Activated naive CD8-positive, alpha-beta T cell treated with anti-CD3 and anti-CD28 coated beads for 36 hours (primary cell): ENCODE measurements around the gene HPCA. TPM values are rescaled to one million over a fixed set of nuclear protein-coding genes. Genes with fewer than 3 reads are reported as not detected.

Source experiments
- DNase-seq: peaks from one replicate; pipeline ENCODE4 v3.0.0; 2021
- H3K27ac Mint-ChIP-seq: one replicate; pipeline ENCODE4 v1.8.0; 2022; ENCODE audit warnings: mild to moderate bottlenecking, moderate library complexity, mixed read lengths
- H3K27me3 Mint-ChIP-seq: one replicate; pipeline ENCODE4 v1.8.0; 2022; ENCODE audit warnings: mild to moderate bottlenecking, mixed read lengths
- H3K36me3 Mint-ChIP-seq: one replicate; pipeline ENCODE4 v1.8.0; 2021; ENCODE audit warnings: mild to moderate bottlenecking, mixed read lengths
- H3K4me1 Mint-ChIP-seq: one replicate; pipeline ENCODE4 v1.8.0; 2021; ENCODE audit warnings: mixed read lengths
- H3K4me3 Mint-ChIP-seq: one replicate; pipeline ENCODE4 v1.8.0; 2022; ENCODE audit warnings: mild to moderate bottlenecking, moderate library complexity, mixed read lengths
- H3K9me3 Mint-ChIP-seq: one replicate; pipeline ENCODE4 v1.8.0; 2022; ENCODE audit warnings: mixed read lengths
- total RNA-seq, 2 experiments: library from RNA; stranded (reverse); gene quantifications; one replicate each; pipeline ENCODE4 v1.2.3, GENCODE V29; 2021

Gene HPCA
- total RNA-seq, 2 experiments from 2014 or later, result 0.29 TPM; not detected in 1

- Mint-ChIP-seq H3K36me3 (no peaks in the 10 kb centered on the region), H3K9me3 (no peaks in the 10 kb centered on the region), H3K4me3 (peak overlapping the region; percentile 12), H3K27ac (no peak overlapping the region), H3K27me3 (peaks cover 58% of the 10 kb centered on the region), H3K4me1 (peaks cover 3% of the 10 kb centered on the region)
- peak; percentile 78 for DNase-seq
These were observed 6.3 kb downstream of the HPCA start for GRCh38 chr1:32892368-32893197.

DNA sequence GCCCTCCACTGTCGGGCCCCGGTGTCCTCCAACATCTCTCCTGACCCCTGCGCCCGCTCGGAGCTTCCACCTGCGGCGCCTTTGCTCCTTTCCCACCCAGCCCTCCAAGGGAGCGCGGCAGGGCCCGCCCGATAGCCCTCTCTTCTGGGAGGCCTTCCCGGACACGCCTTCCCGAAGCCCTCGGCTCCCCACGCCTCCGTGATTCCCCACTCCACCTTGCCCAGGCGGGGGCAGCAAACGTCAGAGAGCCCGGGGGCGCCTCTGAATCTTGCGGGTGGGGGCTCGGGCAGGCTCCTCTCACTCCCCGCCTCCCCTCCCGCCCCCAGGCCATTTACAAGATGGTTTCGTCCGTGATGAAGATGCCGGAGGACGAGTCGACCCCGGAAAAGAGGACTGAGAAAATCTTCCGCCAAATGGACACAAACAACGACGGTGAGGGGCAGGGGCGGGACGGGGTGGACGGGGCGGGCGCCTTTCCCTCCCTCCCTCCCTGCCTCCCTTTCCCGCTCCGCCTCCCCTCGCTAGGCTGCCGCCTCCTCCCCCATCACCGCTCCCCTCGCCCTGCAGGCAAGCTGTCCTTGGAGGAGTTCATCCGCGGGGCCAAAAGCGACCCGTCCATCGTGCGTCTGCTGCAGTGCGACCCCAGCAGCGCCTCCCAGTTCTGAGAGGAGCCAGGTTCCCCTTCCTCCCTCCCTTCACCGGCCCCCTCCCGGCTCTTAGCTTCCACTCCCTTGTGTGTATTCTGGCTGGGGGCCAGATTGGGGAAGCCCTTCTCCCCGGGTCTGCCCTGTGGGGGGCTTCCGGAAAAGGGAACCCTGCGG, 7.1 kb downstream of the HPCA start:
- no peak overlapping the region for H3K27ac Mint-ChIP-seq
- peak overlapping the region; percentile 56 for H3K4me3 Mint-ChIP-seq
- H3K36me3 Mint-ChIP-seq, result no peaks in the 10 kb centered on the region
- peaks cover 3% of the 10 kb centered on the region for H3K4me1 Mint-ChIP-seq
- H3K27me3 Mint-ChIP-seq, result peaks cover 50% of the 10 kb centered on the region
- H3K9me3 Mint-ChIP-seq, result no peaks in the 10 kb centered on the region
- no peak for DNase-seq

DNA sequence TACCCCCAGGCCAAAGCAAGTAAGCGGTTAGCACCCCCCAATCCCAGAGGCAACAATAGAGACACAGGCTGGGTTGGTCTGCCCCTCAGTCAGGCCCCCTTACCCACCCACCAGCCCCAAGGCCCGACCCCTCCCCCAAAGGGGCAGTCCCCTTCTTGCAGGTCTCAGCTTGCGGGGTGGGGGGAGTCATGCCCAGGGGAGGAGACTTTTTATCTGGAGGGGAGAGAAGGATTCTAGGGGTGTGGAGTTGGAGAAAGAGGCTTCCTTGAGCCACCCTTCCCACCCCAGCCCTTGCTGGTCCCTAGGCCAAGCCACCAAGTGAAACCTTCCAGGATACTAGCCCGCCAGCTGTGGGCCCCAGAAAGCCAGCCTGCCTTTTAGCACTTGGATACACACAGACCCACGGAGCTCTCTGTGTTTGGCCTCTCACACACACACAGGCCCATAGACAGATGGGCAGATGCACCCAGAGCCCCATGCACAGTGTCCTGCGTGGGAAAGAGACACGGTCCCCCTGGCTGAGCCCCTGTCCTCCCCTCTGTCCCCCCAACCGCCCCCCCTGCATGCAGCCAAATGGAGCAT, 7.8 kb downstream of the HPCA start:
- Mint-ChIP-seq H3K27ac (no peak overlapping the region), H3K27me3 (peaks cover 45% of the 10 kb centered on the region), H3K4me1 (peaks cover 3% of the 10 kb centered on the region), H3K9me3 (no peaks in the 10 kb centered on the region), H3K36me3 (no peaks in the 10 kb centered on the region), H3K4me3 (peak overlapping the region; percentile 56)
- no peak for DNase-seq

GRCh38 chr1:32894681-32895080, 8.4 kb downstream of the HPCA start:
- no peak overlapping the region for H3K4me3 Mint-ChIP-seq
- H3K27ac Mint-ChIP-seq, result no peak overlapping the region
- H3K36me3 Mint-ChIP-seq, result no peaks in the 10 kb centered on the region
- no peaks in the 10 kb centered on the region for H3K9me3 Mint-ChIP-seq
- DNase-seq, result no peak
- peaks cover 3% of the 10 kb centered on the region for H3K4me1 Mint-ChIP-seq
- H3K27me3 Mint-ChIP-seq, result peaks cover 45% of the 10 kb centered on the region

GRCh38 chr1:32895325-32896215, 9.3 kb downstream of the HPCA start:
- H3K27me3 Mint-ChIP-seq, result peaks cover 50% of the 10 kb centered on the region
- H3K27ac Mint-ChIP-seq, result no peak overlapping the region
- peaks cover 3% of the 10 kb centered on the region for H3K4me1 Mint-ChIP-seq
- H3K36me3 Mint-ChIP-seq, result no peaks in the 10 kb centered on the region
- H3K9me3 Mint-ChIP-seq, result no peaks in the 10 kb centered on the region
- DNase-seq, result no peak
- H3K4me3 Mint-ChIP-seq, result no peak overlapping the region

GRCh38 chr1:32896451-32896850, 10.2 kb downstream of the HPCA start:
- Mint-ChIP-seq H3K9me3 (no peaks in the 10 kb centered on the region), H3K27me3 (peaks cover 46% of the 10 kb centered on the region), H3K4me3 (no peak overlapping the region), H3K36me3 (no peaks in the 10 kb centered on the region), H3K4me1 (peaks cover 3% of the 10 kb centered on the region), H3K27ac (no peak overlapping the region)
- no peak for DNase-seq

GRCh38 chr1:32897082-32898049, 11.1 kb downstream of the HPCA start:
- DNase-seq, result no peak
- Mint-ChIP-seq H3K27me3 (peaks cover 46% of the 10 kb centered on the region), H3K4me3 (no peak overlapping the region), H3K9me3 (no peaks in the 10 kb centered on the region), H3K27ac (no peak overlapping the region), H3K36me3 (no peaks in the 10 kb centered on the region), H3K4me1 (peaks cover 5% of the 10 kb centered on the region)

GRCh38 chr1:32898056-32898455, 11.8 kb downstream of the HPCA start:
- Mint-ChIP-seq H3K9me3 (no peaks in the 10 kb centered on the region), H3K4me1 (peaks cover 5% of the 10 kb centered on the region), H3K27me3 (peaks cover 48% of the 10 kb centered on the region), H3K27ac (no peak overlapping the region), H3K4me3 (no peak overlapping the region), H3K36me3 (no peaks in the 10 kb centered on the region)
- DNase-seq, result no peak

DNA sequence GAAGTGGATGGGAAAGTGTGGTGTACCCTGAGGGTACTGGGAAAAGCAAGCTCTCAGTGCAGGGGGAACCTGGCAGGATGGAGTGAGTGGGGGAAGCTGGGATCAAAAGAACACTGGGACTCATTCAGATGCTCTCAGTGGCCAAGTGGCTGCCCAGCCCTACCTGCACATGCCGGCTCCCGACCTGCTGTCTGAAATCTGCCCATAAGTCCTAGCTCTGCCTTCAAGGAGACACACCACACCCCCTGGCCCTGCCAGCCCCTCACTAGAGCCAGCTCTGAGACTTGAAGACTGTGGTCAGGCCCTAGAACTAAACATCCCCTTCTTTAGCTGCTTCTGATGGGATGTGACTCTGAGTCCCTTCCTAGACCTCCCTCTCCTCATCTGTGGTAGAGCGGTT, 12.7 kb downstream of the HPCA start:
- no peak for DNase-seq
- H3K27ac Mint-ChIP-seq, result no peak overlapping the region
- no peaks in the 10 kb centered on the region for H3K9me3 Mint-ChIP-seq
- H3K36me3 Mint-ChIP-seq, result no peaks in the 10 kb centered on the region
- peaks cover 39% of the 10 kb centered on the region for H3K27me3 Mint-ChIP-seq
- peaks cover 2% of the 10 kb centered on the region for H3K4me1 Mint-ChIP-seq
- no peak overlapping the region for H3K4me3 Mint-ChIP-seq

DNA sequence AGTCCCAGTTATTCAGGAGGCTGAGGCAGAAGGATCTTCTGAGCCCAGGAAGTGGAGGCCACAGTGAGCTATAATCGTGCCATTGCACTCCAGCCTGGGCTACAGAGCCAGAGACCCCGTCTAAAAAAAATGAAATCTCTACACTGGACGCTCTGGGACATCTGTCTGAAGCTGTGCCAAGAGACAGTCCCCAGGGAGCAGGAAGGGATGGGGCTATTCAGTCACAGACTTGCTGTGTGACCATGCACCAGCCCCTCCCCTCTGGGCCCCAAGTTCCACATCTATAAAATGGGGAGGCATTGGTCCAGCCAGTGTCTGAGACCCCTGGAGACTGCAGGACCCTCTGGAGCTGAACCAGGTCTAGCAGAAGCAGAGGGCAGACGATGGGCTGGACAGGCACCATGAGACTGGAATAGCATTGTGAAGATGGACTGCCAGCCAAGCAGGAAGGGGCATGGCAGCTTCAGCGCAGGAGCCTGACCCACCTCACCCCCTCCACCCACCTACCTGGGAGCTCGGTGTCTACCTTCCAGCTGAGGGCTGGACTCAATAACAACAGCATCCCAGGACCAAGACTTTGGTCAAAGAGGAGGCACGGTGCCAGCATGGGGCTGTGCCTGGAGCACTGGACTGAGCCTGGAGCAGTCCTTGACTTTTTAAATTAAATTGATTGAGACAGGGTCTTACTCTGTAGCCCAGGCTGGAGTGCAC, 13.4 kb downstream of the HPCA start:
- Mint-ChIP-seq H3K4me1 (peaks cover 2% of the 10 kb centered on the region), H3K27me3 (peaks cover 38% of the 10 kb centered on the region)

GRCh38 chr1:32900371-32900955, 14.2 kb downstream of the HPCA start:
- DNase-seq, result no peak
- Mint-ChIP-seq H3K9me3 (no peaks in the 10 kb centered on the region), H3K4me1 (peaks cover 2% of the 10 kb centered on the region), H3K27me3 (peaks cover 35% of the 10 kb centered on the region), H3K27ac (no peak overlapping the region), H3K4me3 (peak overlapping the region; percentile 57), H3K36me3 (no peaks in the 10 kb centered on the region)

More for the DNA sequence above, 13.4 kb downstream of the HPCA start:
- Mint-ChIP-seq H3K27ac (no peak overlapping the region), H3K9me3 (no peaks in the 10 kb centered on the region), H3K4me3 (no peak overlapping the region), H3K36me3 (no peaks in the 10 kb centered on the region)
- no peak for DNase-seq

DNA sequence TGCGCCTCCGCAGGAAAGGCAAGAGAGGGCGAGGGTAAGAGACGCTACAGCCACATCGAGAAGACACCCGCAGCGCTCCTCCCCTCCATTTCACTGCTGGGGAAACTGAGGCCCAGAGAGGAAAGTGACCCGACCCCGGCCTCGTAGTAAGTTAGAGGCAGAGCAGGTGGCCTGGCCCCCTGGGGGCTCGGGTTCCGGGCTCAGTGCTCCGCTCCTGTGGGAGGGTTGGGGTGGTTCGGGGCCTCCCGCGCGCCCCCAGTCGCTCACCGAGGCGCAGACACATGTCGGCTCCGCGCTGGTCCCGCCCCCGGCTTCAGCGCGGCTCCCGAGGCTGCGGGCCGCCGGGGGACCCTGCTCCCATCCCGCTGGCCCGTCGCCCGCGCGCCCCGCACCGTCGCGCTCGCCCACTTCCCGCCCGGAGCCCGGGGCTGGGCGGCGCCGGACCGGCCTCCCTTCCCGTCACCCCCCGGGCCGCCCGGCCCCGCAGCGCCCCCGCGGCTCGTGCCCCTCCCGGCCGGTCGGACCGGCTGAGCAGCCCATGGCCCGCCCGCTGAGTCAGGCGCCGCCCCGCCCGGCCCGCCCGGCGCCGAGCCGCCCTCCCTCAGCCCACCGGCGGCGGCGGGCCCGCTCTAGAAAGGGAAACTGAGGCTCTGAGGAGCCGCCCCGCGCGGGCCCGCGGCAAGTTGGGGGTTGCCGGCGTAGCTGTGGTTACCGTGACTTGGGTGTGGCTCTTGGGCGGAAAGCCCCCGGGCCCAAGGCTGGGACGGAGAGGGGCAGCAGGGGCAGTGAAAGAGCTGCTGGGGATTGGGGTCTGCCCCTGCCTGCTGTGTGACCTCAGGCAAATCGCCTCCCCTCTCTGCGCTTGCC, 14.9 kb downstream of the HPCA start, which contains the start of gene TMEM54:
Gene TMEM54 (minus strand): TSS at position 434 of the 867 bp plus-strand sequence. CDS start 151 bp downstream, at position 283.
- peaks cover 35% of the 10 kb centered on the region for H3K27me3 Mint-ChIP-seq
- DNase-seq, result peak; percentile 41
- no peaks in the 10 kb centered on the region for H3K36me3 Mint-ChIP-seq
- no peak within 1 kb of the TSS for H3K27ac Mint-ChIP-seq
- peaks cover 2% of the 10 kb centered on the region for H3K4me1 Mint-ChIP-seq
- no peaks in the 10 kb centered on the region for H3K9me3 Mint-ChIP-seq
- peak within 1 kb of the TSS; percentile 73 for H3K4me3 Mint-ChIP-seq
